Body of pancreas (tissue), 4 donors: ENCODE measurements around the gene KCNC3.

ENCODE experiments used
- CTCF ChIP-seq, 7 experiments: fragments of 450-650 bp in 4 of 7; fragments of 200-600 bp in 3 of 7; sonication (generic) in 3 of 7; IDR thresholded peaks; one replicate each; pipeline ENCODE4 v1.5.1; 2016 to 2019; ENCODE audit warnings: antibody characterized with exemption in 7 of 7
- POLR2A ChIP-seq, 3 donors: fragments of 450-650 bp; IDR thresholded peaks; one replicate each; pipeline ENCODE4 v1.6.1; 2016; ENCODE audit warnings: antibody characterized with exemption in 3 of 3, mild to moderate bottlenecking in 2 of 3

- TF ChIP-seq CTCF (IDR thresholded peaks at IDR 0.05) (no peak), POLR2A (IDR thresholded peaks at IDR 0.05) (peak in 2 of 3 donors; percentile 69 to 70)
These were observed 29.5 kb upstream of the KCNC3 start for GRCh38 chr19:50358483-50359327.
